Esophagus squamous epithelium (tissue), 5 donors: ENCODE measurements around the gene DCLRE1B. TPM values are rescaled to one million over a fixed set of nuclear protein-coding genes. Genes with fewer than 3 reads are reported as not detected.
A peak's percentile ranks its signal among the peaks of the same experiment; 100 is the strongest.

Experiments used
- DNase-seq: peaks from one replicate; lab custom pipeline; 2025; lab: John Stamatoyannopoulos, UW
- H3K27ac ChIP-seq, 4 donors: fragments of 200-600 bp; sonication (generic); one replicate each; pipeline ENCODE4 v1.5.1; 2016 to 2019; ENCODE audit warnings: mild to moderate bottlenecking in 1 of 4
- H3K27me3 ChIP-seq, 4 donors: fragments of 200-600 bp; sonication (generic); 1 replicate in 3 of 4; 2 replicates in 1 of 4; pipeline versions ENCODE4 v1.5.1 to v1.6.0; 2017 to 2021; ENCODE audit warnings: antibody characterized with exemption in 1 of 4
- H3K36me3 ChIP-seq, 3 donors: fragments of 200-600 bp; sonication (generic); one replicate each; pipeline ENCODE4 v1.5.1; 2016 to 2019
- H3K4me1 ChIP-seq, 3 donors: fragments of 200-600 bp; sonication (generic); one replicate each; pipeline ENCODE4 v1.5.1; 2017 to 2019
- H3K4me3 ChIP-seq, 4 donors: fragments of 200-600 bp; sonication (generic); 1 replicate in 3 of 4; 2 replicates in 1 of 4; pipeline ENCODE4 v1.5.1; 2016 to 2019; ENCODE audit warnings: mild to moderate bottlenecking in 2 of 4, moderate library complexity in 1 of 4
- H3K9me3 ChIP-seq, 3 donors: fragments of 200-600 bp; sonication (generic); one replicate each; pipeline ENCODE4 v1.5.1; 2016 to 2019
- CTCF ChIP-seq, 6 experiments: fragments of 450-650 bp in 4 of 6; fragments of 200-600 bp in 2 of 6; sonication (generic) in 2 of 6; IDR thresholded peaks; one replicate each; pipeline ENCODE4 v1.5.1; 2016 to 2019; ENCODE audit warnings: antibody characterized with exemption in 6 of 6, mild to moderate bottlenecking in 4 of 6, moderate library complexity in 4 of 6
- POLR2A ChIP-seq, 4 donors: fragments of 450-650 bp; IDR thresholded peaks; one replicate each; pipeline ENCODE4 v1.6.1; 2017; ENCODE audit warnings: antibody characterized with exemption in 4 of 4, mild to moderate bottlenecking in 4 of 4, moderate library complexity in 3 of 4
- WGBS, 2 donors: methylation state at CpG; one replicate each; pipeline ENCODE4 v1.1.5; 2018; 5-methylcytosine and 5-hydroxymethylcytosine counted together
- intact Hi-C: fragments of 100-400 bp; cut with DNase I; formaldehyde crosslinking; loops from one replicate; pipeline ENCODE4 v1.15.0; 2022
- total RNA-seq, 4 donors: library from RNA; depleted of rRNA; stranded (reverse); fragments of >200 nt; gene quantifications; one replicate each; pipeline ENCODE4 v1.1.0, GENCODE V29; 2016
- donor health status: DM: yes; HTN: yes; CAD: no.

Gene DCLRE1B
- total RNA-seq, 4 donors from 2014 or later, result 2.7 to 6.5 (median 4.7) TPM

DNA sequence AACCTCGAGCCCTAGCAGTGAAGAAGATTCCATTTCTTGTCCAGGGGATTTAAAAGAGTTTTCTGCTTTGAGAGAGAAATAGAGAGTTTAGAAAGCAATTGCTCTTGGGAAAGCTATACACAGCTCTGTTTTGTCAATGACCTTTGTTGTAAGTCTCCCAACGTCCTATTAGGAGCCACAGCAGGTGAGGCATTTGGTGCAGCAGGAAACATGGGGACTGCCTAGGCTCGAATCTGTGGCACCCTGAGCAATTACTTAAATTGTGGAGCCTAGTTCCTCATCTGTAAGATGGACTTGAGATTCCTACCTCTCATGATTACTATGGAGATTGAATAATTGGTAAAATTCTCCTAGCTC is 8.2 kb downstream of the DCLRE1B start:
- Histone ChIP-seq H3K4me3 (peak overlapping the region in 1 of 4 donors; percentile 12), H3K9me3 (no peaks in the 10 kb centered on the region), H3K27ac (peak overlapping the region; percentile 14 to 84 (median 60)), H3K27me3 (no peaks in the 10 kb centered on the region), H3K4me1 (peaks cover 0 to 9% (median 0%) of the 10 kb centered on the region in 3 donors), H3K36me3 (peaks cover 0 to 43% (median 14%) of the 10 kb centered on the region in 3 donors)
- no peak for DNase-seq
- 57 to 66% methylated on average over 3 of the region's 3 CpGs for WGBS, 2 donors
- TF ChIP-seq CTCF (IDR thresholded peaks at IDR 0.05) (no peak), POLR2A (IDR thresholded peaks at IDR 0.05) (no peak)
- intact Hi-C loops, result no loop called here

DNA sequence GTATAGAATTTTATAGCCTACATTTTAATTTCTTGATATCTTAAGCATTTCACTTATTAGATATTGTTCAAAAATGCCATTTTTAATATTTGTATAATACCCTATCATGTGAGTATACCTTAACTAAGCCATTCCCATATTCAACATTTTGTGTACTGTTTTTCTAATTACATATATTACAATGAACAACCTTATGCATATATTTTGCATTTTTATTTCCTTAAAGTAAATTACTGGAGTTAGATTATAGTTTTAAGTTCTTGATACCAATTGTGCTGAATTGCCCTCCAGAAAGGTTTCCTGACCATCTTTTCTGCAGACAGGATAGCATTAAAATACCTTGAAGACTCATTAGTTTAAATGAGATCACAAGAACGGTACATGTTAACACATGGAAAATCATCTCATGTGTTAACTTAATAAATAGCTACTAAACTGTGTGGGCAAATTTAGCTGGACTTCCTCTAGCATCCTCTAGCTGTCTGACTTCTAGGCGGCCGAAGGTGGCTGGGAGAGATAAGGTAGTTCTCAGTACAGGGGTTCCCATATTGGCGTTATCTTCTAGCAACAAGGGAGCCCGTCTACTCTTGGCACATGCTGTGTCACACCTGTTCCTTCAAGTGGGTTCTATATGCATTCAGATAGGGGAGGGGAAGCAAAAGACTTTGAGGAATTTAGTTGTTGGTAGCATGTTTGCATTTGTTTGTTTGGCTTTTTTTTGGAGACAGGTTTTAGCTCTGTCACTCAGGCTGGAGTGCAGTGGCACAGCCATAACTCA is 8.9 kb downstream of the DCLRE1B start:
- H3K27me3 ChIP-seq, result no peaks in the 10 kb centered on the region
- no peak for DNase-seq
- no peak overlapping the region for H3K4me3 ChIP-seq
- H3K9me3 ChIP-seq, result no peaks in the 10 kb centered on the region
- TF ChIP-seq CTCF (IDR thresholded peaks at IDR 0.05), result no peak
- TF ChIP-seq POLR2A (IDR thresholded peaks at IDR 0.05), result no peak
- 82 to 83% methylated on average over 5 of the region's 5 CpGs for WGBS, 2 donors
- H3K27ac ChIP-seq, result no peak overlapping the region
- peaks cover 0 to 35% (median 13%) of the 10 kb centered on the region in 3 donors for H3K36me3 ChIP-seq
- H3K4me1 ChIP-seq, result peaks cover 0 to 9% (median 0%) of the 10 kb centered on the region in 3 donors
- intact Hi-C loops, result no loop called here

GRCh38 chr1:113916974-113917373 is 11.8 kb downstream of the DCLRE1B start:
- H3K36me3 ChIP-seq, result peaks cover 0 to 7% (median 0%) of the 10 kb centered on the region in 3 donors
- no peak overlapping the region for H3K27ac ChIP-seq
- H3K9me3 ChIP-seq, result no peaks in the 10 kb centered on the region
- peaks cover 0 to 9% (median 0%) of the 10 kb centered on the region in 3 donors for H3K4me1 ChIP-seq
- peaks cover 0 to 14% (median 0%) of the 10 kb centered on the region in 4 donors for H3K27me3 ChIP-seq
- no peak overlapping the region for H3K4me3 ChIP-seq
- intact Hi-C loops, result no loop called here
- TF ChIP-seq CTCF (IDR thresholded peaks at IDR 0.05), result no peak
- no peak for TF ChIP-seq POLR2A (IDR thresholded peaks at IDR 0.05)
- 85 to 97% methylated on average over 4 to 5 of the region's 5 CpGs for WGBS, 2 donors
- no peak for DNase-seq

GRCh38 chr1:113917400-113918082 is 12.4 kb downstream of the DCLRE1B start:
- no peaks in the 10 kb centered on the region for H3K9me3 ChIP-seq
- intact Hi-C loops, result no loop called here
- no peak overlapping the region for H3K4me3 ChIP-seq
- H3K4me1 ChIP-seq, result peaks cover 0 to 8% (median 0%) of the 10 kb centered on the region in 3 donors
- no peak overlapping the region for H3K27ac ChIP-seq
- peaks cover 0 to 2% (median 0%) of the 10 kb centered on the region in 3 donors for H3K36me3 ChIP-seq
- TF ChIP-seq CTCF (IDR thresholded peaks at IDR 0.05) (no peak), POLR2A (IDR thresholded peaks at IDR 0.05) (no peak)
- WGBS, 2 donors, result 82 to 90% methylated on average over 2 of the region's 2 CpGs
- no peak for DNase-seq
- peaks cover 0 to 15% (median 0%) of the 10 kb centered on the region in 4 donors for H3K27me3 ChIP-seq

- peaks cover 0 to 1% (median 0%) of the 10 kb centered on the region in 3 donors for H3K4me1 ChIP-seq
- H3K36me3 ChIP-seq, result no peaks in the 10 kb centered on the region
- H3K4me3 ChIP-seq, result no peak overlapping the region
- intact Hi-C loops, result no loop called here
- H3K27me3 ChIP-seq, result peaks cover 0 to 15% (median 0%) of the 10 kb centered on the region in 4 donors
- DNase-seq, result no peak
- H3K9me3 ChIP-seq, result no peaks in the 10 kb centered on the region
- no peak for TF ChIP-seq POLR2A (IDR thresholded peaks at IDR 0.05)
- TF ChIP-seq CTCF (IDR thresholded peaks at IDR 0.05), result no peak
- no peak overlapping the region for H3K27ac ChIP-seq
These were observed 13.1 kb downstream of the DCLRE1B start for GRCh38 chr1:113918243-113918642.
